Measurements from ENCODE around the gene FUBP1.
A peak's percentile ranks its signal among the peaks of the same experiment; 100 is the strongest.
"Not testable (repeated sequence)": the region's sequence is repeated elsewhere in the genome, so short reads cannot be mapped to it uniquely, and the experiment has no call there.

FUBP1 gene

GRCh38 chr1:77942400-77943140 lies 36.3 kb downstream of the FUBP1 start:
- no peak for DNase-seq

GRCh38 chr1:77940921-77941570 lies 37.8 kb downstream of the FUBP1 start:
- DNase-seq, result no peak

DNA sequence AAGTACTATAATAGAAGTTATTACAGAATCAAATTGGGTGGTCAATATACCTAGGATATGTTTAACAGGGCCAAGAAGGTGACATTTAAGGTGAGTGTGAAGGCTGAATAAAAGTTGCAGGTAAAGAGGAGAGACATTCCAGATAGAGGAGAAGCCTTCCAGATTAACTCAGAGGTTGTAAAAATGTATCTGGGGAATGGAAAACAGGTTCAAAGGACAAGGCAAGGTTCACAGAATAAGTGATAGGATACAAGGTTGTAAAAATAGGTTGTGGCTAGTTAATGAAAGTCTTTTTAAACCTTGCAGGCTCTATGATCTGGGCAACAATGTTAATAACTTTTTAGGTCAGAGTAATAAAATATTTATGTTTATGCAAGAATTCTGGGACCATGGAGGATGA lies 40.2 kb downstream of the FUBP1 start:
- no peak for DNase-seq

- no peak for DNase-seq
Observed at GRCh38 chr1:77929806-77930205, 49.1 kb downstream of the FUBP1 start.

DNA sequence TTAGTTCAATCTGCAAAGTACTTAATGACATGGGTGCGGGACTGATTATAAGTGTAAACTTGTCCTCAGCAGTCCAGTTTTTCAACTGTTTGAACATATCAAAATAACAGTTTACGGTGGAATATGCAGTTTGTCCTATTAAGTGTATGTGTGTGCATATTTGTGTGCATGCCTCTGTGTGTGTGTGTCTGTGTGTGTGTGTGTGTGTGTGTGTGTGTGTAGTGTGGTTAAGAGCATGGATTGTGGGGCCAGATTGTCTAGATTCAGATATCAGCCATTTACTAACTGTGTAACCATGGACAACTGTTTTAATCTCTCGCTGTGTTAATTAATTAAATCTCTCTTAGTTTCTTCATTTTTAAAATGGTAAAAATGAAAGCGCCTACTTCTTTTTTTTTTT lies 51.5 kb downstream of the FUBP1 start:
- no peak for DNase-seq

GRCh38 chr1:77926561-77927357 lies 52.1 kb downstream of the FUBP1 start:
- no peak for DNase-seq

- no peak for DNase-seq
Observed at GRCh38 chr1:77925956-77926355, 52.9 kb downstream of the FUBP1 start.

- DNase-seq, result no peak
Observed at GRCh38 chr1:77925518-77925917, 53.4 kb downstream of the FUBP1 start.

DNA sequence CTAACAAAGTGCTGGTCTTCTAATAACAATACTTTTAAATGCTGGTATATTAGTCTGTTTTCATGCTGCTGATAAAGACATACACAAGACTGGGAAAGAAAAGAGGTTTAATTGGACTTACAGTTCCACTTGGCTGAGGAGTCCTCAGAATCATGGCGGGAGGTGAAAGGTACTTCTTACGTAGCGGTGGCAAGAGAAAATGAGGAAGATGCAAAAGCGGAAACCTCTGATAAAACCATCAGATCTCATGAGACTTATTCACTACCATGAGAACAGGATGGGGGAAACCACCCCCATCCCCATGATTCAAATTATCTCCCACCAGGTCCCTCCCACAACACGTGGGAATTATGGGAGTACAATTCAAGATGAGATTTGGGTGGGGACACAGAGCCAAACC lies 60.0 kb downstream of the FUBP1 start:
- not testable (repeated sequence) for DNase-seq

- no peak for DNase-seq
Observed at GRCh38 chr1:77910116-77910515, 68.8 kb downstream of the FUBP1 start.

DNA sequence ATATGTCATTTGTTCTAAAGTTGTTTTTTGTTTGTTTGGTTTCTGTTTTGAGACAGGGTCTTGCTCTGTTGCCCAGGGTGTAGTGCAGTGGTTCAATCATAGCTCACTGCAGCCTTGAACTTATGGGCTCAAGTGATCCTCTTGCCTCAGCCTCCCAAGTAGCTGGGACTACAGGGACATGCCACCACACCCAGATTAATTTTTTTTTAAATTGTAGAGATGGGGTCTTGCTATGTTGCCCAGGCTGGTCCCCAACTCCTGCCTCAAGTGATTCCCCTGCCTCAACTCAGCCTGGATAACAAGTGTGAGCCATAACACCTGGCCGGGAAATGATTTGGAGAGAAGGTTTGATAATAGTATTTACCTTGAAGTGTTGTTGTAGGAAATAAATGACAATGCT lies 72.2 kb downstream of the FUBP1 start:
- DNase-seq, result no peak

- DNase-seq, result no peak
Observed at GRCh38 chr1:77906019-77906545, 72.8 kb downstream of the FUBP1 start.

GRCh38 chr1:77905603-77906002 lies 73.3 kb downstream of the FUBP1 start:
- DNase-seq, result no peak

DNA sequence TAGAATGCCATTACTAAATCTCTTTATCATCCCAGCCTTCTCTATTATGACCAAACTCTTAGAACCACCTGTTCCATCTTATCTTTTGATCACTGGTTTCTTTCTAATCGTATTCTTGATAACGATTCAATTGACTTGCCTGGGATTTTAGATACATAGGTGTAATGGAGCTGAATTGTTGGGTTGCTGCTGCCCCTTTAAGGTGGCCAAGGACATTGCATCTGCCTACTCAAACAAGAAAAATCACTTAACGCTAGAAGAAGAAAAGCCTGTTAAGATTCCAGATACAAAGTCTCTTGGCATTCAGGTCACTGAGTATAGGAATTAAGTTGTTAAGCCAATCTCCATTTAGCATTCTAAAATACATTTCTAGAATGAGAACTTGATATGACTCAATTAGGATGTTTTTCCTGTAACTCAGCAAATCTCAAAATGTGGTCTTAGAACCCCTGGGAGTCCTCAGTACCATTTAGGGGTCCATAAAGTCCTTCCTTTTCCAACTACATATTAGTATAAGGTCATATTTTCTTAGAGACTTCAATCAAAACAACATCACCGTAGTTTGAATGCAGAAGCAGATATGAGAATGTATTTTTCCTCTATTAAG lies 78.1 kb downstream of the FUBP1 start:
- DNase-seq, result peak; percentile 14 to 44

GRCh38 chr1:77899647-77900320 lies 79.1 kb downstream of the FUBP1 start:
- DNase-seq, result no peak
